Adipocyte (in vitro differentiated cells): Measurements from ENCODE around the gene BACE2.
"Not testable (repeated sequence)": the region's sequence is repeated elsewhere in the genome, so short reads cannot be mapped to it uniquely, and the experiment has no call there.

Source experiments
- DNase-seq: peaks from one replicate; pipeline ENCODE4 v3.0.0-alpha.2; 2015; ENCODE audit warnings: low read depth
- H3K27me3 ChIP-seq: replicated peaks from 2 replicates; pipeline ENCODE4 v1.7.0; 2013; ENCODE audit warnings: mild to moderate bottlenecking, low read length, moderate library complexity; ENCODE audit not compliant: control insufficient read depth, insufficient read depth
- H3K36me3 ChIP-seq: 2 replicates; pipeline ENCODE4 v1.7.0; 2013; ENCODE audit warnings: low read length, mild to moderate bottlenecking, moderate library complexity; ENCODE audit not compliant: control insufficient read depth, insufficient read depth, severe bottlenecking
- H3K4me1 ChIP-seq: 2 replicates; pipeline ENCODE4 v1.7.0; 2013; ENCODE audit warnings: mild to moderate bottlenecking, low read length, moderate library complexity; ENCODE audit not compliant: control insufficient read depth, insufficient read depth
- H3K4me3 ChIP-seq: 2 replicates; pipeline ENCODE4 v1.7.0; 2013; ENCODE audit warnings: mild to moderate bottlenecking, low read length, moderate library complexity
- H3K9ac ChIP-seq: 2 replicates; pipeline ENCODE4 v1.7.0; 2013; ENCODE audit warnings: mild to moderate bottlenecking, low read length, moderate library complexity
- H3K9me3 ChIP-seq: 2 replicates; pipeline ENCODE4 v1.7.0; 2013; ENCODE audit warnings: mild to moderate bottlenecking, low read length, moderate library complexity; ENCODE audit not compliant: control insufficient read depth

The BACE2 gene

DNA sequence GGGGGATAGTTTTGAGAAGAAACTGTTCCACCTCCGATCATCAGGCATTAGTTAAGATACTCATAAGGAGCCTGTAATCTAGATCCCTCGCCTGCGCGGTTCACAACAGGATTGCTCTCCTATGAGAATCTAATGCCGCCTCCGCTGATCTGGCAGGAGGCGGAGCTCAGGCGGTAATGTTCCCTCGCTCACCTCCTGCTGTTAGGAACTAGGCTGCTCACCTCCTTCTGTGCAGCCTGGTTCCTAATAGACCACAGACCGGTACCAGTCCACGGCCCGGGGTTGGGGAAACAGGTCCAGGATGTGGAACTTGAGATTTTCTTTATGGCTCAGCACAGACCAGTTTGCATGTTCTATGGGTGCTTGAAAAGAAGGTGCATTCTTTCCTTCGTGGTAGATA is 121.5 kb downstream of the BACE2 start:
- Histone ChIP-seq H3K4me1 (no peaks in the 10 kb centered on the region), H3K36me3 (no peaks in the 10 kb centered on the region), H3K4me3 (no peak overlapping the region), H3K9me3 (no peaks in the 10 kb centered on the region), H3K9ac (no peak overlapping the region), H3K27me3 (peaks cover 37% of the 10 kb centered on the region)
- DNase-seq, result no peak

DNA sequence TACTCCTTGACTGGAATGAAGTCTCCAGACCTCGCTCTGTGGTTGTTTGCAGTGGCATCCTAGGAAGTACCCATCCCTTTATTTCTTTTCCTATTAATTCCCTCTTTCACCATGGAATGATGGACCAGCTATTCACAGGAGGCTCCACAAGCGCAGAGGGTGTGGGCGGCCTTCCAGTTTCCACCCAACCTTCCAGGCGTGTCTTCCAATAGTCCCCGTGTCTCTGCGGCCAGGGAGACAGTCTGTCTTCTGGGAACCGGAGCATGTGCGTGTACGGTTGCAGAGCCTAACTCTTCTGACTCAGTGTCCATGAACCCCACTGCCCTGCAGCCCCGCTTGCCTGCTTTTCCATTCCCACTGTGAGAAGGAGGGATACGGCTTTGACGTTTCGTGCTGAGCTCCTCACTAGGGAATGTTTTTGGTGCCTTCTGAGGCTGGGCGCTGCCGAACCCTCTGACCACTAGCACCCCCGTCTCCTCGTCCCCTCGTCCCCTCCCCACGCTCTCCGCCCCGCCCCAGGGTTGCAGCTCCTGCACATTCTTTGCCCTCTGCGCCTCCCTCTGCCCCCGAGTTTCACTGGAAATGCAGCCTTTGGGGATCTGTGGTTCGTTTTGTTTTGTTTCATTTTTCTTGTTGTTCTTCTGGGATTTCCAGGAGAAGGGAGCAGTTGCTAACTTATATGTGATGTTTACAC is 122.3 kb downstream of the BACE2 start:
- Histone ChIP-seq H3K4me3 (no peak overlapping the region), H3K27me3 (peaks cover 45% of the 10 kb centered on the region), H3K9me3 (no peaks in the 10 kb centered on the region), H3K9ac (no peak overlapping the region), H3K4me1 (no peaks in the 10 kb centered on the region), H3K36me3 (no peaks in the 10 kb centered on the region)
- no peak for DNase-seq

DNA sequence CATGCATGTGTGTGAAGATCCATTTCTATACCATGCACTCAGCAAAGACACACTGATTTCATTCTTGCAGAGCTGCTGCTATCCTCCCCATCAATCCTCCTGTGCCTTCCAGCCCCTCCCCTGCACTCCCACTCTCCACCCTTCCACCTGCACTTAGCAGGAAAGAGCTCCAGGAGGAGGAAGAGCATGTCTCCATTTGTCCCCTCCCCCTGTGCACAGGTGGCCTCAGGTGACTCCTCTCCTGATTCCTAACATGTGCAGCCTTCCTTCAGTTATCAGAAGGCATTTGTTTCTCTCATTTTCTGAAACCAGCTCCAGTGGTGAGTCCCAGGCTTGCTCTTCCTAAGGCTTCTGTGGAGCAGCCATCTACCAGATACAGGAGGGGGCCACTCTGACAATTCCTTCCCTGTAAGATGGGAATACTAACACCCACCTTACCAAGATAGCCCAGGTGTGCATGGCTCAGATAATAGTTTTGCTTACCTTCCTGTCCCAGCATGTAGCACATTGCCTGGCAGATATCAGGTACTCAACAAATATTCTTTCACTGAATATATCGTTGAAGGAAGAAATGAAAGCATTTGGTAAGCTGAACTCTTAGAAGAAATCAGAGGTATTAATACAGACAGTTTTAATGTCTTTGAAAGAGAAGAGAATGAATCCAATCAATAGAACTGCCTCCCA is 126.7 kb downstream of the BACE2 start:
- H3K4me1 ChIP-seq, result no peaks in the 10 kb centered on the region
- no peak overlapping the region for H3K4me3 ChIP-seq
- peaks cover 9% of the 10 kb centered on the region for H3K9me3 ChIP-seq
- no peaks in the 10 kb centered on the region for H3K36me3 ChIP-seq
- no peak for DNase-seq
- no peak overlapping the region for H3K9ac ChIP-seq
- H3K27me3 ChIP-seq, result peaks cover 52% of the 10 kb centered on the region

DNA sequence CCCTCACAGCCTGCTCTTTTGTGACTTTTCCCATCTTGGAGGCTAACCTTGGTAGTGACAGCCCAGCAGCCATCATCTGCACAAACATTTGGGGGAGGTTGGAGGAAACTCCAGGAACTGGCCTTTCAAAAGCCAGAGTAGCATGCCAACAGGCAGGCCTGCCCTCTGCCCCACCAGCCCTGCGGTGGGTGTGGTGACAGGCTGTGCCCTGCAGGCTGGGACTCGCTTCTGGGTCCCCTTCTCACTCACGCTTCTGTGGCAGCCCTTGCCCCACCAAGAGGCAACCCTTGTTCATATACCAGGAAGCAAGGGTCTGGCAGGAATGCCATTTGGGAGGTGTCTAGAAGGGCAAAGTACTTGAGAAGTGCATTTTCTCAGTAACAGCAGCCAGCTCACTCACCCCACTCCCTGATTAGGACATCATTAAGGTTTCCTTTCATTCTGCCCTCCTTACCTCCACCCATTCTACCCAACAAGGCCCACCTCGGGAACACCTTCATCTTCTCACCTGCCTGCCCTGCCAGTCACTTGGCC is 127.8 kb downstream of the BACE2 start:
- no peak overlapping the region for H3K4me3 ChIP-seq
- peaks cover 48% of the 10 kb centered on the region for H3K27me3 ChIP-seq
- H3K9me3 ChIP-seq, result peaks cover 9% of the 10 kb centered on the region

DNA sequence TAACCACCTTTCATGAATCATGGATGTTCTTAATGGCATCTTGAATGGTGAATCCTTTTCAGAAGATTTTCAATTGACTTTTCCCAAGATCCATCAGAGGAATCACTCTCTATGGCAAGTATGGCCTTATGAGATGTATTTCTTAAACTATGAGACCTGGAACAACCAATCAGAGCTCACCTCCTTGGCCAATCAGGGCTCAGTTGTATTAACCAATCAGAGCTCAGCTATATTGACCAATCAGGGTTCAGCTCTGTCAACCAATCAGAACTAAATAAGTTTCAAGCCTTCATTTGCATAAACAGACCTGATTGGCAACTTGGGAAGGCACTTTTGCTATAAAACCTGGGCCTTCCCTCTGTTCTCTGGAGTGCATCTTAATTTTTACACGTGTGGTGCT is 135.0 kb downstream of the BACE2 start:
- no peak overlapping the region for H3K4me3 ChIP-seq
- H3K27me3 ChIP-seq, result peaks cover 28% of the 10 kb centered on the region
- peaks cover 22% of the 10 kb centered on the region for H3K9me3 ChIP-seq
- no peaks in the 10 kb centered on the region for H3K4me1 ChIP-seq
- no peaks in the 10 kb centered on the region for H3K36me3 ChIP-seq
- no peak for DNase-seq
- no peak overlapping the region for H3K9ac ChIP-seq

More for the DNA sequence above, 127.8 kb downstream of the BACE2 start:
- Histone ChIP-seq H3K4me1 (no peaks in the 10 kb centered on the region), H3K36me3 (no peaks in the 10 kb centered on the region), H3K9ac (no peak overlapping the region)
- no peak for DNase-seq

DNA sequence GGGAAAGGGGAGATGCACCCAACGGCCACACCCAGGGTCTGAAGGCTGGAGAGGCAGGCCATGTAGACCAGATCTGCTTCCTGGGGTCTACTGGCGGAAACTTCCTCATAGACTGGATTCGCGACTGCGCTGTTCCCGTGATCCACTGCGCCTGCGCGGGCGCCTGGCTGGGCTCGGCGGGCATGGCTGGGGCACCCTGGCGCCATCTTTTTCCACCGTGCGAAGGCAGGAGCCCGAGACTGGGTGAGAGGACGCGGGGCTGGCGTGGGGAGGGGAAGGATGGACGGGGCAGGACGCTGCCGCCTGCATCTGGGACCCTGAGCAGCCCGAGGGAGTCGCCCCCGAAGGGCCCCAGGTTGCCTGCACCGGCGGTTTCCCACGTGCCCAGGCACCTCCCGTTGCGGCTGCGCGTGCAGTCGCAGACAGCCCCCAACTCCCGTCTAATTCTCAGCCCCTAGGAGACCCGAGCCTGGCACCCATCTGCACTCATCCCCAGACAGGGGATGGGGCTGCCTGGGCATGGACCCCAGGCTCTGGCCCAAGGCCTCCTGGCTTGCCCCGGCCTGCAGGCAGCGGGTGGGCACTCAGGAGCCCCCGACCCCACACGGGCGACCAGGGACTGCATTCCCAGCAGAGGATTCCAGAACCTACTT is 136.2 kb downstream of the BACE2 start:
- Histone ChIP-seq H3K27me3 (peaks cover 36% of the 10 kb centered on the region), H3K4me3 (no peak overlapping the region), H3K36me3 (no peaks in the 10 kb centered on the region), H3K9ac (no peak overlapping the region), H3K9me3 (peaks cover 14% of the 10 kb centered on the region), H3K4me1 (no peaks in the 10 kb centered on the region)
- DNase-seq, result no peak

DNA sequence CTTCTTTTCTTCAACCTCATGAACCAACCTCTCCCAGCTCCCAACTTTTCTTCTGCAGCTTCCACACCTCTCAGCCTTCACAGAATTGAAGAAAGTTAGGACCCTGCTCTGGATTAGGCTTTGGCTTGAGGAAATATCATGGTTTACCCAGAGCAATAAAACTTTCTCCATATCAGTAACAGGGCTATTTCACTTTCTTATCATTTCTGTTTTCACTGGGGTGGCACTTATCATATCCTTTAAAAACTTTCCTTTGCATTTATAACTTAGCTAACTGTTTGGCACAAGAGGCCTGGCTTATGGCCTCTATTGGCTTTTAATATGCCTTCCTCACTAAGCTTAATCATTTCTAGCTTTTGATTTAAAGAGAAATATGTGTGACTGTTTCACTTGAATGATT is 139.3 kb downstream of the BACE2 start:
- H3K9ac ChIP-seq, result no peak overlapping the region
- no peak overlapping the region for H3K4me3 ChIP-seq
- peaks cover 8% of the 10 kb centered on the region for H3K9me3 ChIP-seq
- no peak for DNase-seq
- no peaks in the 10 kb centered on the region for H3K4me1 ChIP-seq
- no peaks in the 10 kb centered on the region for H3K36me3 ChIP-seq
- peaks cover 50% of the 10 kb centered on the region for H3K27me3 ChIP-seq

DNA sequence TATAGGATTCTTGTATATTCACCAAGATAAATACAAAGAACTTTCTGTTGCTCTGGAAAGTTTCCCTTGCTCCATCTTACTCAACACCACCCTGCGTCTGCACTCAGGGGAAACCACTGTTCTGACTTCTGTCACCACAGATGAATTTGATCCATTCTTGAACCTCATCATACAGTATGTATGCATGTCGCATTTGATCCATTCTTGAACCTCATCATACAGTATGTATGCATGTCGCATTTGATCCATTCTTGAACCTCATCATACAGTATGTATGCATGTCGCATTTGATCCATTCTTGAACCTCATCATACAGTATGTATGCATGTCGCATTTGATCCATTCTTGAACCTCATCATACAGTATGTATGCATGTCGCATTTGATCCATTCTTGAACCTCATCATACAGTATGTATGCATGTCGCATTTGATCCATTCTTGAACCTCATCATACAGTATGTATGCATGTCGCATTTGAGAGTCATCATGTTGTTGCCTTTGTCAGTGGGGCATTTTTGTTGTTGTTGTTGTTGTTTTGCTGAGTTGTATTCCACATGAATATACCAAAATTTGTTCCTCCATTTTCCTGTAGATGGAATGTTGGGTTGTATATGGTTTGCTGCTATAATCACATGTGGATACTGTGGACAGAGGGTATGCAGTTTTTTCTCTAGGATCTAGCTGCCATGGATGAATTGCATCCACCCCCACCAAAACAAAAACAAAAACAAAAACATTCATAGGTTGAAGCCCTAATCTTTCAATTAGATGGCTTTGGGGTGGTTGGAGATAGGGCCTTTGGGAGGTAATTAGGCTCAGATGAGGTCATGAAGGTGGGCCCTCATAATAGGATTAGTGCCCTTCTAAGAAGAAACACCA is 145.6 kb downstream of the BACE2 start:
- H3K9me3 ChIP-seq, H3K4me3 ChIP-seq, H3K36me3 ChIP-seq, H3K9ac ChIP-seq, DNase-seq, H3K4me1 ChIP-seq: not testable (repeated sequence)
- H3K27me3 ChIP-seq, result peaks cover 54% of the 10 kb centered on the region

DNA sequence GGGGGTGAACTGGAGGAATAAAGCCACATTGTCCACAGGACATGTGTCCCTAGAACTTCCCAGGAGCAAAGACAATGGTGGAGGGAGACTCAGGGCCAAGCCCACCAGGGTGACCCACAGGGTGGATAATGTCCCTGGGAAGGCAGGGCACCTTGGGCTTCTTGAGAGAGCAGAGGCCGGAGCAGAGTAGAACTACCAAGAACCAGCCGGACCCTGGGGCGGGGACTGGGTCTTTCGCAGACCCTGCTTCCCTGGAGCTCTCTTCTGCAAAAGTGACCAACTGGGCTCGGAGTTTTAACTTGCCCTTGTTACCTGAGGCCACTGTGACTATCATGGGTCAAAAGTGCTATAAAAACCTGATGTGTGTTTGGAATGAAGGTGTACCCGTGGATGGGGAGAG is 147.8 kb downstream of the BACE2 start:
- Histone ChIP-seq H3K27me3 (peaks cover 45% of the 10 kb centered on the region), H3K36me3 (no peaks in the 10 kb centered on the region), H3K4me3 (no peak overlapping the region), H3K9ac (no peak overlapping the region), H3K4me1 (peaks cover 5% of the 10 kb centered on the region), H3K9me3 (no peaks in the 10 kb centered on the region)
- DNase-seq, result no peak

DNA sequence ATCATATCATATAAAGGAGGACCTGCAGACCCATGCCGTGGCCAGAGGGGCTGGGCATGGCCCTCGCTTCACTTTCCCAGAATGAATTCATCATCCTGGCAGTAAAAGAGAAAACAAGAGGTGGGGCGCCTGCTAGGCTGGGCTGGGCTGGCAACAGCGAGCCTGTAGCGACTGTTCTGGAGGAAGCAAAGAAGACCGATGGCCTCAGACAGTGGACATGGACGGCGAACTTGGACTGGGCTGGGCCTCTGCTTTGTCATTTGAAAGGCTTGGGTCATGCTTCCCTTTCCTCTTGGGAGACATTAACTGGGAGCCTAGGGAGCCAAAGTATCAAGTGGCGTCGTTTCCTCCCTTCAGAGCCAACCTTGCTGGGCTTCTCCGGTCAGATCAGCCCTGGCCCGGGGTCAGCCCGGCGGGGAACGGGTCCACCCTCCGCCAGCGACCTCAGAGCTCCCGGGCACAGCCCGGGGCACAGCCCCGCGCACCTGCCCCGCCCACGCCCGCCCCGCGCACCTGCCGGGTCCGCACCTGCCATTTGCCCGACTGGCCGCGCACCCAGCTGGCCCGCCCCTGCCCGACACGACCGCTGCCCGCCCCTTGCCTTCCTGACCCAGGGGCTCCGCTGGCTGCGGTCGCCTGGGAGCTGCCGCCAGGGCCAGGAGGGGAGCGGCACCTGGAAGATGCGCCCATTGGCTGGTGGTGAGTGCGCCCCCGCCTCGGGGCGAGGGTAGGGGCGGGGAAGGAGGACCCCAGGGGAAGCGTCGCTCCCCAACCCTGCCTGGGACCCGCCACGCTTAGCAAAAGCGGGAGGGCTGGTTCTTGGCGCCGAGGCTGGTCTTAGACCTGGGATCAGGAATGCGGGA is 148.5 kb downstream of the BACE2 start, which contains the start of gene FAM3B:
FAM3B (plus strand) TSS at position 602 of the 863 bp plus-strand sequence; CDS start at position 681, 79 bp downstream.
- Histone ChIP-seq H3K27me3 (peaks cover 48% of the 10 kb centered on the region), H3K9ac (no peak within 1 kb of the TSS), H3K4me1 (peaks cover 5% of the 10 kb centered on the region), H3K9me3 (no peaks in the 10 kb centered on the region), H3K36me3 (no peaks in the 10 kb centered on the region), H3K4me3 (no peak within 1 kb of the TSS)
- DNase-seq, result no peak
